GM19324 (cell line): ENCODE data around the gene PGR.

Experiments
- ATAC-seq: cut with Tn5 transposase; IDR thresholded peaks from one replicate; pipeline ENCODE4 v1.9.1; 2021; ENCODE audit warnings: mild to moderate bottlenecking, moderate library complexity; ENCODE audit not compliant: unreplicated experiment, low FRiP score

The PGR gene

GRCh38 chr11:101083335-101083734 is 46.3 kb downstream of the PGR start:
- ATAC-seq, result no peak

- no peak for ATAC-seq
Measured at GRCh38 chr11:101082813-101083212, 46.8 kb downstream of the PGR start.

- no peak for ATAC-seq
Measured at GRCh38 chr11:101063706-101064105, 65.9 kb downstream of the PGR start.

- ATAC-seq, result no peak
Measured at GRCh38 chr11:101061606-101062005, 68.0 kb downstream of the PGR start.

GRCh38 chr11:101059331-101059730 is 70.3 kb downstream of the PGR start:
- no peak for ATAC-seq

- no peak for ATAC-seq
Measured at GRCh38 chr11:101053492-101053891, 76.1 kb downstream of the PGR start.

- no peak for ATAC-seq
Measured at GRCh38 chr11:101051677-101052076, 77.9 kb downstream of the PGR start.

- ATAC-seq, result no peak
Measured at GRCh38 chr11:101049813-101050212, 79.8 kb downstream of the PGR start.

GRCh38 chr11:101049123-101049522 is 80.5 kb downstream of the PGR start:
- ATAC-seq, result no peak

- ATAC-seq, result no peak
Measured at GRCh38 chr11:101048479-101048878, 81.1 kb downstream of the PGR start.

GRCh38 chr11:101046947-101047346 is 82.7 kb downstream of the PGR start:
- ATAC-seq, result no peak

- no peak for ATAC-seq
Measured at GRCh38 chr11:101045415-101045814, 84.2 kb downstream of the PGR start.

- no peak for ATAC-seq
Measured at GRCh38 chr11:101043940-101044339, 85.7 kb downstream of the PGR start.

GRCh38 chr11:101035872-101036271 is 93.7 kb downstream of the PGR start:
- ATAC-seq, result no peak

- no peak for ATAC-seq
Measured at GRCh38 chr11:101034076-101034475, 95.5 kb downstream of the PGR start.

GRCh38 chr11:101032991-101033390 is 96.6 kb downstream of the PGR start:
- no peak for ATAC-seq

- no peak for ATAC-seq
Measured at GRCh38 chr11:101031713-101032112, 97.9 kb downstream of the PGR start.

GRCh38 chr11:101030692-101031091 is 98.9 kb downstream of the PGR start:
- ATAC-seq, result no peak

GRCh38 chr11:101030015-101030414 is 99.6 kb downstream of the PGR start:
- ATAC-seq, result no peak

- no peak for ATAC-seq
Measured at GRCh38 chr11:101028644-101029043, 101.0 kb downstream of the PGR start.

GRCh38 chr11:101022256-101022655 is 107.4 kb downstream of the PGR start:
- no peak for ATAC-seq

GRCh38 chr11:101019870-101020269 is 109.7 kb downstream of the PGR start:
- no peak for ATAC-seq

- no peak for ATAC-seq
Measured at GRCh38 chr11:101014600-101015285, 114.9 kb downstream of the PGR start.
